IMR-90 (cell line): ENCODE data around the gene MTCL1. TPM values are rescaled to one million over a fixed set of nuclear protein-coding genes. Genes with fewer than 3 reads are reported as not detected.

Experiments
- ATAC-seq: fragments of 200-7000 bp; cut with Tn5 transposase; 2 replicates; pipeline ENCODE4 v1.9.1; 2020; ENCODE audit warnings: low read depth, mild to moderate bottlenecking, moderate library complexity
- BruUV-seq: library from RNA; stranded (reverse); fragments of 400-500 nt; replicated peaks from 2 replicates; lab custom pipeline; 2021; lab: Mats Ljungman, UMichigan
- CTCF ChIA-PET: fragments of 300-600 bp; formaldehyde crosslinking; extraction: SDS; loops from one replicate; lab custom pipeline; 2021; ENCODE audit warnings: antibody characterized with exemption; lab: Yijun Ruan, JAX
- POLR2A ChIA-PET: fragments of 300-600 bp; sonication (Branson Sonifier 250); formaldehyde crosslinking; loops from one replicate; lab custom pipeline; 2022; ENCODE audit warnings: antibody characterized with exemption; ENCODE audit not compliant: unreplicated experiment; lab: Charles Lee
- DNase-seq: peaks from one replicate; pipeline ENCODE4 v3.0.0; 2013
- H2AFZ ChIP-seq: replicated peaks from 2 replicates; pipeline ENCODE3; 2013; ENCODE audit warnings: low read length, mild to moderate bottlenecking; ENCODE audit not compliant: poor library complexity
- H2AK5ac ChIP-seq: 2 replicates; pipeline ENCODE4 v1.6.1; 2013; ENCODE audit warnings: low read depth, low read length, inconsistent platforms
- H2AK9ac ChIP-seq: replicated peaks from 2 replicates; pipeline ENCODE3; 2013; ENCODE audit warnings: mild to moderate bottlenecking, low read depth, low read length, moderate library complexity; ENCODE audit not compliant: poor library complexity
- H2BK120ac ChIP-seq: 2 replicates; pipeline ENCODE4 v1.6.1; 2013; ENCODE audit warnings: low read depth, low read length, inconsistent platforms
- H2BK15ac ChIP-seq: 3 replicates; pipeline ENCODE4 v1.6.1; 2013; ENCODE audit warnings: low read depth, low read length, inconsistent platforms
- H2BK20ac ChIP-seq: 2 replicates; pipeline ENCODE4 v1.6.1; 2013; ENCODE audit warnings: low read depth, mild to moderate bottlenecking, inconsistent platforms, low read length, moderate library complexity
- H2BK5ac ChIP-seq: 2 replicates; pipeline ENCODE4 v1.6.1; 2013; ENCODE audit warnings: mild to moderate bottlenecking, low read depth, low read length, inconsistent platforms; ENCODE audit not compliant: poor library complexity, severe bottlenecking
- H3K14ac ChIP-seq: replicated peaks from 2 replicates; pipeline ENCODE4 v1.6.1; 2013; ENCODE audit warnings: low read depth, low read length, inconsistent platforms
- H3K18ac ChIP-seq: 2 replicates; pipeline ENCODE4 v1.6.1; 2013; ENCODE audit warnings: low read depth, low read length, control low read depth
- H3K23ac ChIP-seq: 2 replicates; pipeline ENCODE4 v1.6.1; 2013; ENCODE audit warnings: low read depth, low read length, inconsistent platforms
- H3K27ac ChIP-seq: 2 replicates; pipeline ENCODE4 v1.5.1; 2013; ENCODE audit warnings: mild to moderate bottlenecking, control low read depth, low read length; ENCODE audit not compliant: insufficient read depth
- H3K27me3 ChIP-seq: 2 replicates; pipeline ENCODE4 v1.6.1; 2013; ENCODE audit warnings: low read length; ENCODE audit not compliant: control insufficient read depth, insufficient read depth
- H3K36me3 ChIP-seq: 2 replicates; pipeline ENCODE4 v1.6.1; 2013; ENCODE audit warnings: low read length, mixed read lengths; ENCODE audit not compliant: control insufficient read depth, insufficient read depth
- H3K4ac ChIP-seq: 2 replicates; pipeline ENCODE4 v1.6.1; 2013; ENCODE audit warnings: low read depth, low read length, inconsistent platforms
- H3K4me1 ChIP-seq: 2 replicates; pipeline ENCODE4 v1.6.1; 2013; ENCODE audit warnings: low read length, mixed read lengths; ENCODE audit not compliant: control insufficient read depth, insufficient read depth
- H3K4me2 ChIP-seq: 2 replicates; pipeline ENCODE4 v1.6.1; 2013; ENCODE audit warnings: low read depth, mild to moderate bottlenecking, control low read depth, low read length, moderate library complexity
- H3K4me3 ChIP-seq: 2 replicates; pipeline ENCODE4 v1.5.1; 2013; ENCODE audit warnings: low read depth, mild to moderate bottlenecking, control low read depth, low read length, moderate library complexity; ENCODE audit not compliant: insufficient read depth
- H3K56ac ChIP-seq: 2 replicates; pipeline ENCODE4 v1.6.1; 2013; ENCODE audit warnings: low read length, inconsistent platforms; ENCODE audit not compliant: insufficient read depth; ENCODE audit errors: extremely low read depth
- H3K79me1 ChIP-seq, 2 experiments: 2 replicates each; pipeline ENCODE4 v1.6.1; 2013; ENCODE audit warnings: low read length in 2 of 2, inconsistent platforms in 1 of 2, low read depth in 1 of 2
- H3K9ac ChIP-seq: 2 replicates; pipeline ENCODE4 v1.6.1; 2013; ENCODE audit warnings: low read depth, low read length, control low read depth
- H3K9me1 ChIP-seq: 2 replicates; pipeline ENCODE4 v1.6.1; 2013; ENCODE audit warnings: low read length, inconsistent platforms; ENCODE audit not compliant: insufficient read depth
- H3K9me3 ChIP-seq: 2 replicates; pipeline ENCODE4 v1.6.1; 2013; ENCODE audit warnings: low read length; ENCODE audit not compliant: control insufficient read depth, insufficient read depth
- H4K20me1 ChIP-seq: 2 replicates; pipeline ENCODE4 v1.6.1; 2013; ENCODE audit warnings: low read length, inconsistent platforms; ENCODE audit not compliant: insufficient read depth
- H4K5ac ChIP-seq: 2 replicates; pipeline ENCODE4 v1.6.1; 2013; ENCODE audit warnings: mild to moderate bottlenecking, low read depth, low read length, control low read depth
- H4K8ac ChIP-seq, 2 experiments: 2 replicates each; pipeline ENCODE4 v1.6.1; 2013; ENCODE audit warnings: low read depth in 2 of 2, low read length in 2 of 2, control low read depth in 1 of 2, inconsistent platforms in 1 of 2
- H4K91ac ChIP-seq: 2 replicates; pipeline ENCODE4 v1.6.1; 2013; ENCODE audit warnings: low read depth, low read length, inconsistent platforms; ENCODE audit not compliant: insufficient read depth
- BHLHE40 ChIP-seq: fragments of 150-350 bp; IDR thresholded peaks from 2 replicates; pipeline ENCODE4 v1.6.1; 2016; ENCODE audit warnings: mild to moderate bottlenecking, low read depth, low read length
- MAFK ChIP-seq: IDR thresholded peaks from 2 replicates; pipeline ENCODE4 v1.6.1; 2012; ENCODE audit warnings: low read depth, low read length, improper control_type of control experiment
- NFE2L2 ChIP-seq: fragments of 150-350 bp; IDR thresholded peaks from 2 replicates; pipeline ENCODE4 v1.6.1; 2016; ENCODE audit warnings: low read depth, mild to moderate bottlenecking, low read length
- POLR2A ChIP-seq: IDR thresholded peaks from 2 replicates; pipeline ENCODE4 v1.6.1; 2012; ENCODE audit warnings: mild to moderate bottlenecking, low read depth, low read length
- WGBS, 2 experiments: methylation state at CpG; one replicate each; pipeline versions ENCODE4 v1.1.5 to v1.1.7; 2013; ENCODE audit warnings: missing lambda C conversion rate in 2 of 2; ENCODE audit not compliant: insufficient read length in 1 of 2; ENCODE audit errors: extremely low coverage in 2 of 2; 5-methylcytosine and 5-hydroxymethylcytosine counted together
- dilution Hi-C: fragments of 300-500 bp; cut with HindIII; formaldehyde crosslinking; loops from one replicate; pipeline ENCODE4 v1.14.3; 2018; ENCODE audit warnings: low sequenced_read_pairs; ENCODE audit not compliant: unreplicated experiment
- in situ Hi-C: fragments of 300-500 bp; cut with MboI; formaldehyde crosslinking; loops from 3 replicates; pipeline ENCODE4 v1.14.3; 2019; ENCODE audit warnings: low sequenced_read_pairs, inconsistent platforms, mixed read lengths
- intact Hi-C: fragments of 100-400 bp; cut with micrococcal nuclease; formaldehyde crosslinking; loops from 2 replicates; pipeline ENCODE4 v1.10.0; 2022
- polyA plus RNA-seq, 3 experiments: library from polyadenylated mRNA; depleted of rRNA; stranded (reverse); fragments of >200 nt; gene quantifications; 2 replicates each; pipeline ENCODE4 v1.2.3, GENCODE V29; 2012; ENCODE audit warnings: low replicate concordance in 1 of 3
- total RNA-seq: library from RNA; depleted of rRNA; stranded (reverse); fragments of >200 nt; gene quantifications from 2 replicates; pipeline ENCODE4 v1.2.3, GENCODE V29; 2012
- TF ChIP-seq, protein P1 (sequence below): fragments of 150-350 bp; IDR thresholded peaks from 2 replicates; pipeline ENCODE4 v1.6.1; 2017; ENCODE audit warnings: mild to moderate bottlenecking, antibody characterized with exemption, low read length, low read depth

Gene MTCL1
- total and polyA plus RNA-seq, 2 of the 4 experiments (the other 2 are of a cell fraction), result 29.0 to 45.3 TPM

DNA sequence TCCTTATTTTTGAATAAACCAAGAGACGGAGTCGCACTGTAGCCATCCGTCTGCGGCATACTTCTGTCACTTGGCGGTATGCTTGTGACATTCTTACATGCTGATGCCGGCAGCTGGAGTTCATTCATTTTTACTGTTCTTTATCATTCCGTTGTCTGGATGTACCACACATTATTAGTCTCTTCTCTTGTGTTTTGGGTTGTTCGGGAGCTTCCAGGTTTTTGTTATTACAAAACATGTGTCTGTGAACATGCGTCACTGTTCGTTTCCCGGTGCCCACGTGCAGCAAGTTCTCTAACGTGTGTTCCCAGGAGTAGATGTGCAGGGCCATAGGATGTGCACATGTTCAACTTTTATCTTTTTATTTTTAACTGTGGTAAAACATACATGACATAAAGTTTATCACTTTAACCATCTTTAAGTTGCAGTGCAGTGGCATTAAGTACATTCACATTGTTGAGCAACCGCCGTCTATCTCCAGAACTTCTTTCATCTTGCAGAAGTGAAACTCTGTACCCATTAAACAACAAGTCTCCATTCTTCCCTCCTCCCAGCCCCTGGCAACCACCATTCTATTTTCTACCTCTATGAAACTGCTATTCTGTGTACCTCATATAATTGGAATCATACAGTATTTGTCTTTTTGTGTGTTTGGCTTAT, 40.1 kb downstream of the MTCL1 start (continued):
- no peak for TF ChIP-seq POLR2A
- TF ChIP-seq NFE2L2, result no peak

DNA sequence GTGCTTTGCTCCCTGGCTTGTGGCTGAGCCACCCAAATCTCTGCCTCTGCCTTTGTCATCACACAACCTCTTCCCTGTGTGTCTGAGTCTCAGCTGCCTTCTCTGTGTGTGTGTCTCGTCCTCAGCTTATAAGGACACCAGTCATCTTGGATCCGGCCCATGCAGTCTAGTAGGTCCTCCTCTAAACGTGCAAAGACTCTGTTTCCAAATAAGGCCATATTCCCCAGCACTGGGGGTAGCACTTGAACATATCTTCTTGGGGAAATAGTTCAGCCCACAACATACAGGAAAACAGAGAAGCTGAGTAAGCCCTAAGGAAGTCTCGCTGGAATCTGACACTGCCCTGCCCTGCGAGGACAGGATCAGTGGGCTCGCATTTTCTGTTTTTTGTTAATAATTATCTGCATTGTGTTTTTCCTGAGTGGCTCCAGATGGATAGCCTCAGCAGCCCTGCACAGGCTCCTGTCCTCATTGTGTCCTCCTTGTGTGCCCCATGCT, 42.1 kb downstream of the MTCL1 start:
- Histone ChIP-seq H3K9me3 (no peaks in the 10 kb centered on the region), H2AK9ac (peak overlapping the region; percentile 93), H2BK15ac (peak overlapping the region; percentile 99; the same call in 2 of the 3 replicates), H2AFZ (peak overlapping the region; percentile 79), H3K27ac (peak overlapping the region; percentile 96), H3K79me1 (peaks cover 49 to 84% of the 10 kb centered on the region in 2 experiments), H3K27me3 (no peaks in the 10 kb centered on the region), H3K4ac (peak overlapping the region; percentile 100), H3K9me1 (peaks cover 23% of the 10 kb centered on the region), H3K23ac (peak overlapping the region; percentile 99), H2BK120ac (peak overlapping the region; percentile 100), H3K4me2 (peak overlapping the region; percentile 47), H3K9ac (peak overlapping the region; percentile 82), H4K8ac (peak overlapping the region; percentile 94 to 97), H4K91ac (peak overlapping the region; percentile 99), H4K20me1 (no peaks in the 10 kb centered on the region), H3K14ac (peak overlapping the region; percentile 99), H3K18ac (peak overlapping the region; percentile 97), H3K36me3 (peaks cover 20% of the 10 kb centered on the region), H3K4me3 (no peak overlapping the region), H2BK20ac (peak overlapping the region; percentile 94), H3K56ac (peak overlapping the region; percentile 90), H2BK5ac (peak overlapping the region; percentile 100), H4K5ac (peak overlapping the region; percentile 94), H3K4me1 (peaks cover 56% of the 10 kb centered on the region), H2AK5ac (peak overlapping the region; percentile 100)
- ChIA-PET CTCF (no interaction called here), POLR2A (interaction anchor here (0.7 to 1.0 kb wide), 2 partner anchors 53 to 82 kb away, joined by 3 read pairs; no protein-coding TSS in a partner anchor)
- dilution Hi-C loops, result no loop called here
- in situ Hi-C loops, result no loop called here
- ATAC-seq (peak; percentile 76), DNase-seq (peak; percentile 96)
- intact Hi-C loops, result loop anchor here (2.0 to 5.0 kb wide), 3 partner anchors 53 to 240 kb away; no protein-coding TSS in a partner anchor
- BruUV-seq, result no TSS peak
- 0% methylated on average over 2 of the region's 6 CpGs; no CpG with 5 or more reads in 1 of the 2 experiments for WGBS, 2 experiments
- TF ChIP-seq, protein P1, sequence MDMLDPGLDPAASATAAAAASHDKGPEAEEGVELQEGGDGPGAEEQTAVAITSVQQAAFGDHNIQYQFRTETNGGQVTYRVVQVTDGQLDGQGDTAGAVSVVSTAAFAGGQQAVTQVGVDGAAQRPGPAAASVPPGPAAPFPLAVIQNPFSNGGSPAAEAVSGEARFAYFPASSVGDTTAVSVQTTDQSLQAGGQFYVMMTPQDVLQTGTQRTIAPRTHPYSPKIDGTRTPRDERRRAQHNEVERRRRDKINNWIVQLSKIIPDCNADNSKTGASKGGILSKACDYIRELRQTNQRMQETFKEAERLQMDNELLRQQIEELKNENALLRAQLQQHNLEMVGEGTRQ, result no peak
- TF ChIP-seq BHLHE40 (peak; percentile 93), MAFK (peak; percentile 51; the same call in 1 of the 2 replicates), POLR2A (peak; percentile 67), NFE2L2 (no peak)
